Ovary (tissue), 3 donors: ENCODE data around the gene ARIH2.

Source experiments
- EP300 ChIP-seq: sonication (generic); formaldehyde crosslinking; IDR thresholded peaks from one replicate; pipeline ENCODE4 v1.6.1; 2017; ENCODE audit warnings: antibody characterized with exemption
- POLR2A ChIP-seq: fragments of 450-650 bp; IDR thresholded peaks from one replicate; pipeline ENCODE4 v1.6.1; 2017; ENCODE audit warnings: antibody characterized with exemption, mild to moderate bottlenecking, moderate library complexity
- TF ChIP-seq, protein P1 (sequence below), 3 donors: fragments of 450-650 bp in 2 of 3; fragments of 200-600 bp in 1 of 3; IDR thresholded peaks; one replicate each; pipeline versions ENCODE4 v1.5.1 to v1.8.0; 2016 to 2022; ENCODE audit warnings: antibody characterized with exemption in 3 of 3, mild to moderate bottlenecking in 1 of 3
- donor health status: DM: no; HTN: no; CAD: no.

DNA sequence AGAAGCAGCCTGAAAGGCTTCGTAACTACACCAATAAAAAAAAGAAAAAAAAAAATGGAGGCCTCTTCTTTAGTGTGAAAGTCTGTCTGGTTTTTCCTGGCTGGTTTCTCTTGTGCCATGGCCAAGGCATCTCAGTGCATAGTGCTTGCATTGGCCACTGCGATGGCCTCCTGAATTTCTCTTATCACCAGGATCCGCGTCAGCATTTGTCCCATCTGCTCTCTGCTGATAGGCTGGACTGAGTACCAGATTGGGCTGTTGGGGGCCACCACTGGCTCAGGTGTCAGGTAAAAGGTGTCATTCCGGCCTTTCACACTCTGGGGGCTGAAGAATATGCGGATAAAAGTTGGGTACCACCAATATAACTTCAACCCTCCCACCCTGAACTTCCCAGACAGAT, 111.7 kb downstream of the ARIH2 start:
- TF ChIP-seq, protein P1, sequence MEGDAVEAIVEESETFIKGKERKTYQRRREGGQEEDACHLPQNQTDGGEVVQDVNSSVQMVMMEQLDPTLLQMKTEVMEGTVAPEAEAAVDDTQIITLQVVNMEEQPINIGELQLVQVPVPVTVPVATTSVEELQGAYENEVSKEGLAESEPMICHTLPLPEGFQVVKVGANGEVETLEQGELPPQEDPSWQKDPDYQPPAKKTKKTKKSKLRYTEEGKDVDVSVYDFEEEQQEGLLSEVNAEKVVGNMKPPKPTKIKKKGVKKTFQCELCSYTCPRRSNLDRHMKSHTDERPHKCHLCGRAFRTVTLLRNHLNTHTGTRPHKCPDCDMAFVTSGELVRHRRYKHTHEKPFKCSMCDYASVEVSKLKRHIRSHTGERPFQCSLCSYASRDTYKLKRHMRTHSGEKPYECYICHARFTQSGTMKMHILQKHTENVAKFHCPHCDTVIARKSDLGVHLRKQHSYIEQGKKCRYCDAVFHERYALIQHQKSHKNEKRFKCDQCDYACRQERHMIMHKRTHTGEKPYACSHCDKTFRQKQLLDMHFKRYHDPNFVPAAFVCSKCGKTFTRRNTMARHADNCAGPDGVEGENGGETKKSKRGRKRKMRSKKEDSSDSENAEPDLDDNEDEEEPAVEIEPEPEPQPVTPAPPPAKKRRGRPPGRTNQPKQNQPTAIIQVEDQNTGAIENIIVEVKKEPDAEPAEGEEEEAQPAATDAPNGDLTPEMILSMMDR (IDR thresholded peaks at IDR 0.05): no peak
- TF ChIP-seq POLR2A (no peak), EP300 (no peak)
